ENCODE results near the gene SEMA4G.

GRCh38 chr10:100995181-100995580 lies 25.9 kb downstream of the SEMA4G start:
- TF ChIP-seq RFX5 (IDR thresholded peaks at IDR 0.05) (no peak), POLR2AphosphoS2 (conservative IDR thresholded peaks at IDR 0.05; ENCODE audit: low read length) (no peak)

Measured in A549 (cell line).